NCI-H2196 (cell line): ENCODE data around the gene RGS7BP.

Experiments used
- DNase-seq: peaks from one replicate; lab custom pipeline; 2025; ENCODE audit not compliant: unreplicated experiment; lab: John Stamatoyannopoulos, UW

Gene RGS7BP

DNA sequence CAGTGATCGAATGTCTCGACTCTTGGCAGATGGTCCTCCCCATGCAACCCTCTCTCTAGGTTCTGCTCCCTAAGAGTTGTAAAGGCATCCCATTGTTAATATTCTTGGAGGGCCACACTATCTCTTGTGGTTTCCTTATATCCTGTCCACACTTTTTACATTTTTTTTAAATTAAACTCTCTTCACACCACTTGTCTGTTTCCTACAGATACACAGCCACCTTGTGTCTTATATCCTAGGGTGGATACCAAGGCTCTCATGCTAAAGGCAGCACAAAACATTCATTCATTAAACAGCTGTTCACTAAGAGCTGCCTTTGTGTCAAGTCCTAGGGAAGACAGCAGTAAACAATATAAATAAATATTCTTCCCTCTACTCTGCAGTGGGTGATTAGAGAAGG, 124.0 kb downstream of the RGS7BP start:
- DNase-seq = no peak

GRCh38 chr5:64632251-64632650, 126.4 kb downstream of the RGS7BP start:
- peak; percentile 9 for DNase-seq

- peak; percentile 7 for DNase-seq
Observed at GRCh38 chr5:64634997-64635686, 129.3 kb downstream of the RGS7BP start.

DNA sequence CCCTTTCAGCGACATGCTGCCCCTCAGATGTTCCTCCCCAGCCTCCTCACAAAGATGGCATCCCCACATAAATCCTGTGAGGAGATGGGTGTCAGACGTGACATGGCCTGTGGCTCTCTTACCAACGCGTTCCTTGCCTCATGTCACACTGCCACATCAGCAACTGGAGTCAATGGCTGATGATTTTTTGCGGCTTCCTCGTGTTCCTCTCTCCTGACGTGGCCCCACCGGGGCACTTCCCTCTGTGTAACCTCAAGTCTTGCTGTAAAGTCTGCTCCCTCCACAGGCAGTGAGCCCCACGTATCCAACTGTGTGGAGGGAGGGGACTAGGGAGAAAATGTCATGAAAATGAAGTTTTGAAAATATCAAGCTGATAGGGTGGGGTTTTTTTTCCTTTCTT, 131.3 kb downstream of the RGS7BP start:
- DNase-seq = no peak

GRCh38 chr5:64637837-64638443, 132.1 kb downstream of the RGS7BP start:
- DNase-seq = no peak

GRCh38 chr5:64644831-64645230, 139.0 kb downstream of the RGS7BP start:
- no peak for DNase-seq

GRCh38 chr5:64646169-64646568, 140.4 kb downstream of the RGS7BP start:
- DNase-seq = no peak

DNA sequence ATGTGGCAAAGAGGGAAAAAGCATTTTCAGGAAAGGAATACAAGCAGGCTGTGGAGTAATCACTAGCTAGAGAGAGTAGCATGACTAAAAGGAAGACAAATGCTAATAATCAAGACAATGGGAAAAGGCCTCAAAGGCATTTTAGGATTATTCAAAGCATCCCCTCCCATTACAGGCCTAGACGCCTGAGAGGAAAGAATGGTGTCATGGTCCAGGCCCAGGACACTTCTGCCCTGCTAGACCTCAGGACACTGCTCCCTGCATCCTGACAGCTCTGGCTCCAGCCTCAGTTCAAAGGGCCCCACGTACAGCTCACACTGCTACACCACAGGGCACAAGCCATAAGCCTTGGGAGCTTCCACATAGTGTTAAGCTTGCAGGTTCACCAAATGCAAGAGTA, 143.7 kb downstream of the RGS7BP start:
- DNase-seq = no peak

DNA sequence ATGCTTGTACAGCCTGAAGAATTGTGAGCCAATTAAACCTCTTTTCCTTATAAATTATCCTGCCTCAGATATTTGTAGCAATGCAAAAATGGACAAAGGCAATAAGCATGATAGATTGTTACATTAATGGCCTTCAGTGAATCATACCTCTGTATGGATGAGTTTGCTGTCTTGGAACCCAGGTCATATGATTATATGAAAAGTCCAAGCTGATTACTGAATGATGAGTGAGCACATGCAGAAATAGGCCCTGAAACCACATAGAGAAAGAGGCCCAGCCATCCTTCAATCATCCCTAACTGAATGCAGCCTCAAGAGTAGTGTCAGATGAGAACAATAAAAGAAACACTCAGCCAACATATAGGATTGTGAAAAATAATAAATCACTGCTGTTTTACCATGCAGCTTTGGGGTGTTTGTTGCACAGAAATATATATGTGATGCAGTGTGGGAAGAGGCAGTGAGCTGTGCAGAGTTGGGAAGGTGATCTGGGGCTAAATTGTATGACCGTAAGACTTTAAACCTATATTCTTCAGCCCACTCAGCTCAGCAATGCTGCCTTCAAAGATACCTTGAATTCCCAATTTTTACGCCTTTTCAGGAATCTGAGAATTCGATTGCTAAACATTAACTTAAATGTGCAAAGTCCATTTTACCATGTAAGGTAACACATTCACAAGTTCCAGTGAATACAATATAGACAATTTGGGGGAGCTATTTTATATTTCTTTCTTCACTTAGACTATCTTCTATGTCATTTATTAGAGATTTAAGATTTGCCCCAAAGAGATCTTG, 148.1 kb downstream of the RGS7BP start:
- DNase-seq = no peak

GRCh38 chr5:64654561-64654938, 148.7 kb downstream of the RGS7BP start:
- no peak for DNase-seq

GRCh38 chr5:64655596-64655995, 149.8 kb downstream of the RGS7BP start:
- no peak for DNase-seq

DNA sequence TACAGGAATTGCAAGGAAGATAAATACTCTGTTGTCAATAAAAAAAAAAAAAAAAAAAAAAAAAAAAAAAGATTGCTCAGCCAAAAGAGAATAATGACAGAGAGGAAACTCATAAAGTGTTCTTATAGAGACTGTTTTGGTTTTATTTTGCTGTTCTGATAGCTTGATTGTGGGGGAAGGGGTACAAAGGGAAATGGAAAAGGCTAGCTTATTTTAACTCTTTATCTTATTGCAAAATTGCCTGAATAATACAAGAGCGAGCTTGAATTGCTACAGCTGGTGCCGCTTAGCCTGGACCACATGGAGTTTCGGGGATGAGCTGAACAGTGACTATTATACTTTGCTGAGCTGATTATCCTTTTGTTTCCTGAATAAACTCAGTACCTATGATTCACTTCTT, 153.5 kb downstream of the RGS7BP start:
- DNase-seq = no peak
